ENCODE measurements around the gene ZBTB42.

The ZBTB42 gene

DNA sequence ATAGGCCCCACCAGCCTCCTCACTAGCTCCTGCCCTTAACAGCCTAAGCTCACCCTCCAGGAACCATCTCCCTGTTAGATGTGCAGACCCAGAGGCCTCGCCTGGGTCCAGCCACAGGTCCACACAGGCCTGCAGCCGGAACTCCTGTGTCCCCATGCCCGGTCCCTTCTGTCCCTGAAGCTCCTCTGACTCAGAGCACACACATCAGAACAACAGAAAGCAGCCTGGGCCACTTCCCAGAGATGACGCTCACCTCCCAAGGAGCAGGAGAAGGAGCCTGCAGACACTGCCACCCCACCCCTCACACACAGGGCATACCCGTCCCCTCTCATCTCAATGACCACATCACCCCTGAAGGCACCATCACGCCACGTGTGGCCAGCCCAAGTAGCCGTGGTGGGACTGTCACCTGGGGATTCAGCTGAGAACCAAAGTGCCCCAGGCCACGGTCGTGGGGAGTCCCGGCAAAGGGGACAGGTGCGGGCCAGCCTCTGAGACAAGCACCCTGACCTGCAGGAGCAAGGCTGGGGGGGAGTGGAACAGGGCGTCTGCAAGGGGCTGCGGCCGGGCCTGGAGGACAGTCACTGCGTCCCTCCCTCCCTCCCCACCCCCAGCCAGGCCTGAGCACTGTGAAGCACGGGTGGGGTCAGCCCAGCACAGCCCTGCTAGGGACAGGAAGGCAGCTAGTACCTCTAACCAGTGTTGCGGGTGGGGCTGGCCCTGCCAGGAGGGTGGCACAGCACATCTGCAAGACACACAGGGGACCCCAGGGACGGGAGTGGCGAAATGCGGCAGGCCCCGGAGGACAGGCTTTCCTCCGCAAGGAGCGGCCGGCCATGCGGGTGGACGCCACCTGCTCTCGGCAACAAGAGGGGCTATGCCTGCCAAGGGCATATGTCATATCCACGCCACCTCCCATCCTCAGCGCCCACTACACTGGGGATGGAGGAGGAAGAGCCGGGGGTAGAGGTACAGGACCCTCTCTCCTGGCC, 10.9 kb upstream of the ZBTB42 start:
- no peak overlapping the region for H3K4me3 ChIP-seq
- TF ChIP-seq, protein P1, sequence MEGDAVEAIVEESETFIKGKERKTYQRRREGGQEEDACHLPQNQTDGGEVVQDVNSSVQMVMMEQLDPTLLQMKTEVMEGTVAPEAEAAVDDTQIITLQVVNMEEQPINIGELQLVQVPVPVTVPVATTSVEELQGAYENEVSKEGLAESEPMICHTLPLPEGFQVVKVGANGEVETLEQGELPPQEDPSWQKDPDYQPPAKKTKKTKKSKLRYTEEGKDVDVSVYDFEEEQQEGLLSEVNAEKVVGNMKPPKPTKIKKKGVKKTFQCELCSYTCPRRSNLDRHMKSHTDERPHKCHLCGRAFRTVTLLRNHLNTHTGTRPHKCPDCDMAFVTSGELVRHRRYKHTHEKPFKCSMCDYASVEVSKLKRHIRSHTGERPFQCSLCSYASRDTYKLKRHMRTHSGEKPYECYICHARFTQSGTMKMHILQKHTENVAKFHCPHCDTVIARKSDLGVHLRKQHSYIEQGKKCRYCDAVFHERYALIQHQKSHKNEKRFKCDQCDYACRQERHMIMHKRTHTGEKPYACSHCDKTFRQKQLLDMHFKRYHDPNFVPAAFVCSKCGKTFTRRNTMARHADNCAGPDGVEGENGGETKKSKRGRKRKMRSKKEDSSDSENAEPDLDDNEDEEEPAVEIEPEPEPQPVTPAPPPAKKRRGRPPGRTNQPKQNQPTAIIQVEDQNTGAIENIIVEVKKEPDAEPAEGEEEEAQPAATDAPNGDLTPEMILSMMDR (IDR thresholded peaks at IDR 0.05), result no peak
- intact Hi-C loops (cut with DNase I; ENCODE audit: low total_unique reads), result no loop called here
- H3K4me1 ChIP-seq, result peaks cover 0 to 99% (median 68%) of the 10 kb centered on the region in 4 donors
- H3K27me3 ChIP-seq, result no peaks in the 10 kb centered on the region
- no peak for DNase-seq
- peaks cover 12 to 74% (median 35%) of the 10 kb centered on the region in 3 donors for H3K36me3 ChIP-seq
- H3K27ac ChIP-seq, result no peak overlapping the region
- H3K9me3 ChIP-seq, result no peaks in the 10 kb centered on the region

DNA sequence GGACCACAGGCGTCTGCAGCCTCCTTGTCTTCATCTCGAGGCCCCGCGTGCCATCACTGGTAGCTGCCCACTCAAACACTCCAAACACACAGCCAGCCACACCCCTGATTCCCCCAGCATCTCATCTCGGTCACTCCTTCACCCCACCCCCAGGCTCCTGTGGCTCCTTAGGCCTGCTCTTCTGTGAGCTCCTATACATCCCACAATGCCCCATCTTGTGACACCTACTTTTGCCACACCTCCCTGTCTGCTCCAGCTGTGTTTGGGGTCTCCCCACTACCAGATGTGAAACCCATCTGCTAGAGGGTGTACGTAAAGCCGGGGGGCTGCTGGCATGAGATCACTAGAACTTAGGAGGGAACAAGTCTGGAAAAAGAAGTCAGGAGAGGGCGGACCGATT, 9.5 kb upstream of the ZBTB42 start:
- Histone ChIP-seq H3K27ac (no peak overlapping the region), H3K27me3 (no peaks in the 10 kb centered on the region), H3K36me3 (peaks cover 12 to 62% (median 35%) of the 10 kb centered on the region in 3 donors), H3K4me3 (no peak overlapping the region), H3K9me3 (no peaks in the 10 kb centered on the region), H3K4me1 (peaks cover 0 to 92% (median 64%) of the 10 kb centered on the region in 4 donors)
- TF ChIP-seq, protein P1 (IDR thresholded peaks at IDR 0.05), result no peak
- intact Hi-C loops (cut with DNase I; ENCODE audit: low total_unique reads), result no loop called here
- no peak for DNase-seq

DNA sequence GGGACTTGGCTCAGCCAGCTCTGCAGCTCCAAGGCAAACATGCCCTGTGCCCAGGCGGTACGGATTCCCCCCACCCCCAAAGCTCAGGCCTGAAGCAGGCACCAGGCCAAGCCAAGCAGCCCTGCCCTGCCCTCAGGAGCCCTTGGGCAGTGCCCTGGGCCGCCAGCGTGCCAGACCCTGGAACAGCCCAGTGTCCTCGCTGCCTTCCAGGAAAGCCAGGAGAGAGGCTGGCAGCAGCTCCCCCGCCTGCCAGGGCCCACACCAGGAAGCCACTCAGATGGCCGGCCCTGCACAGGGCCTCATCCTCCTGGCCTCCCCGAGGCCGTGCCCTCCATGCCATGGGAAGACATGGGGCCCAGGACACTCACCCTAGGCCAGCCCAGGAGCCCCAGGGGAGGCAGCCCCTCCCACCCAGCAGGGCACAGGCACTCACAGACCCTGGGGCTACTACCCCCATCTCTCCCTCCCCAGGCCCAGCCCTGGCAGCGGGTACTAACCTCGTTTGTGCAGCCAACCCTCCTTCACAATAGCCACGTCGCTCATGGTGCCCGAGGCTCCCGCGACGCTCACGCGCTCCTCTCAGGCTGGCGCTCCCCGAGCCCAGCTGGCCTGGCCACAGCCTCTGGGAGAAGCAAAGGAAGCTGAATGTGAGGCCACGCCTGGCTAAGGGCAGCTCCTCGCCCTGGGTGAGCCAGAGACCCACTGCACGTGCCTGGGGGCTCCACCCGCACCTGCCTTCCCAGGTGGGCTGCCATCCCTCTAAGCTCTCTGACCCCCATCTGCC, 8.6 kb upstream of the ZBTB42 start:
- Histone ChIP-seq H3K4me1 (peaks cover 0 to 90% (median 57%) of the 10 kb centered on the region in 4 donors), H3K9me3 (no peaks in the 10 kb centered on the region), H3K4me3 (no peak overlapping the region), H3K27ac (peak overlapping the region; percentile 18 to 42), H3K27me3 (no peaks in the 10 kb centered on the region), H3K36me3 (peaks cover 12 to 55% (median 35%) of the 10 kb centered on the region in 3 donors)
- intact Hi-C loops (cut with DNase I; ENCODE audit: low total_unique reads), result no loop called here
- TF ChIP-seq, protein P1 (IDR thresholded peaks at IDR 0.05), result no peak
- peak in 1 of 2 donors; percentile 81 for DNase-seq

DNA sequence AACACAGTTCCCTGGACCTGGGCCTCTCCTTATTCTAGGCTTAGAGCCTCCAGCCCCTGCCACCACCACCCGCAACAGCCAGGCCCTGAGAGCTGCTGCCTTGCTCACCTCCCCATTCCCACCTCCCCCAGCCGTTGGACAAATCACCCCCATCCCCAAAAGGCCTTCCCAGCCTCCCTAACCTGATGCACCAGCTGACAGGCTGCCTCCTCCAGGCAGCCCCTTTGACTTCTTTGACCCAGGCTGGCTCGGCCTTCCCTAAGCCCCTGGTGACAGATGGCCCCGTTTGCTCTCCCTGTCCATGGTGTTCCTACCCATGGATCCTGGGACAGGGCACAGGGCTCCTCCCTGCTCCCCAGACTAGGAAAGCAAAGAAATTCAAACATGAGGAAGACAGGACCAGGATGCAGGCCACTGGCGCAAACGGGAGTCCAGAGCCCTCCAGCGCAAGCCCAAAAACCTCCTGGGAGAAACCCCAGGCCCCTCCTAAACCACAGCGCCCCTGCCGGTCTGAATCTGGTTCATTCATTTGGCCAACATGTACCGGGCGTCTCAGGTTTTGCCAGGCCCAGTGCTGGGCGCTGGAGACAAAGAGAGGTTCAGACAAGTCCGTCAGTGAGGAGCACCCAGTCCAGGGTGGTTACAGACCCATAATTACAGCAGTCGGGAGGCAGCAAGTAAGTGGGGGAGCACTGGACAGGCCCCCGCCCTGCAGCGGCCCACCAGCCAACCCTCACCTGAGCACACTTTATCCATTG, 7.8 kb upstream of the ZBTB42 start:
- peaks cover 0 to 90% (median 52%) of the 10 kb centered on the region in 4 donors for H3K4me1 ChIP-seq
- TF ChIP-seq, protein P1 (IDR thresholded peaks at IDR 0.05), result no peak

DNA sequence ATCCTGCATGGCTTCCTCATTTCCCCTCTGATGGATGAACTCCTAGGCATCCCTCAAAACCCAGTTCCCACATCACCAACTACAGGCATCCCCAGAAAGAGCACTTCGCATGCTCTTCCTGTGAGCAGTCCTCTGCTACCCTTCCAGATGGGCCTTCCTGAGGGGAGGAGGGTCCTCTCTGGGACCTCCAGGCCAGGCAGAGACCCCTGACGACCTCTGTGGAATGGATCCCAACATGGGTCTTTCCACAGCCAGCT, 7.3 kb upstream of the ZBTB42 start:
- Histone ChIP-seq H3K4me3 (peak overlapping the region; percentile 68 to 90), H3K9me3 (no peaks in the 10 kb centered on the region), H3K36me3 (peaks cover 12 to 42% (median 24%) of the 10 kb centered on the region in 3 donors), H3K27ac (peak overlapping the region in 1 of 2 donors; percentile 75), H3K27me3 (no peaks in the 10 kb centered on the region), H3K4me1 (peaks cover 0 to 85% (median 49%) of the 10 kb centered on the region in 4 donors)
- DNase-seq, result no peak
- TF ChIP-seq, protein P1 (IDR thresholded peaks at IDR 0.05), result no peak
- intact Hi-C loops (cut with DNase I; ENCODE audit: low total_unique reads), result no loop called here

More for the DNA sequence above, 7.8 kb upstream of the ZBTB42 start:
- Histone ChIP-seq H3K27ac (peak overlapping the region; percentile 18 to 75), H3K4me3 (peak overlapping the region in 1 of 2 donors; percentile 68), H3K9me3 (no peaks in the 10 kb centered on the region), H3K36me3 (peaks cover 12 to 47% (median 27%) of the 10 kb centered on the region in 3 donors), H3K27me3 (no peaks in the 10 kb centered on the region)
- intact Hi-C loops (cut with DNase I; ENCODE audit: low total_unique reads), result no loop called here
- DNase-seq, result no peak
